ENCODE results near the gene FAM174A.
A peak's percentile ranks its signal among the peaks of the same experiment; 100 is the strongest.

FAM174A gene

GRCh38 chr5:100535060-100536005 lies at the start of gene FAM174A:
Gene FAM174A, plus strand, starts transcription at chr5:100535374. Its CDS starts 157 bp downstream, at chr5:100535531.
- DNase-seq (ENCODE audit: low read depth), result peak; percentile 95

- DNase-seq (ENCODE audit: low read depth), result no peak
Measured at GRCh38 chr5:100493996-100494395, 41.2 kb upstream of the FAM174A start.

GRCh38 chr5:100496296-100496695 lies 38.9 kb upstream of the FAM174A start:
- no peak for DNase-seq (ENCODE audit: low read depth)

- no peak for DNase-seq (ENCODE audit: low read depth)
Measured at GRCh38 chr5:100502684-100503083, 32.5 kb upstream of the FAM174A start.

- no peak for DNase-seq (ENCODE audit: low read depth)
Measured at GRCh38 chr5:100505984-100506670, 29.0 kb upstream of the FAM174A start.

- DNase-seq (ENCODE audit: low read depth), result no peak
Measured at GRCh38 chr5:100516285-100516684, 18.9 kb upstream of the FAM174A start.

- DNase-seq (ENCODE audit: low read depth), result no peak
Measured at GRCh38 chr5:100517301-100517974, 17.7 kb upstream of the FAM174A start.

GRCh38 chr5:100518377-100518776 lies 16.8 kb upstream of the FAM174A start:
- no peak for DNase-seq (ENCODE audit: low read depth)

GRCh38 chr5:100519075-100519474 lies 16.1 kb upstream of the FAM174A start:
- DNase-seq (ENCODE audit: low read depth), result no peak

- DNase-seq (ENCODE audit: low read depth), result no peak
Measured at GRCh38 chr5:100520348-100520747, 14.8 kb upstream of the FAM174A start.

GRCh38 chr5:100537946-100538345 lies 2.8 kb downstream of the FAM174A start:
- no peak for DNase-seq (ENCODE audit: low read depth)

- no peak for DNase-seq (ENCODE audit: low read depth)
Measured at GRCh38 chr5:100539519-100539918, 4.3 kb downstream of the FAM174A start.

- DNase-seq (ENCODE audit: low read depth), result no peak
Measured at GRCh38 chr5:100542086-100542485, 6.9 kb downstream of the FAM174A start.

- DNase-seq (ENCODE audit: low read depth), result no peak
Measured at GRCh38 chr5:100546001-100546400, 10.8 kb downstream of the FAM174A start.

GRCh38 chr5:100550531-100551051 lies 15.4 kb downstream of the FAM174A start:
- DNase-seq (ENCODE audit: low read depth), result no peak

- DNase-seq (ENCODE audit: low read depth), result no peak
Measured at GRCh38 chr5:100551183-100551582, 16.0 kb downstream of the FAM174A start.

- no peak for DNase-seq (ENCODE audit: low read depth)
Measured at GRCh38 chr5:100553209-100553608, 18.0 kb downstream of the FAM174A start.

- DNase-seq (ENCODE audit: low read depth), result no peak
Measured at GRCh38 chr5:100560860-100561259, 25.7 kb downstream of the FAM174A start.

GRCh38 chr5:100562821-100563220 lies 27.6 kb downstream of the FAM174A start:
- no peak for DNase-seq (ENCODE audit: low read depth)

- DNase-seq (ENCODE audit: low read depth), result no peak
Measured at GRCh38 chr5:100566382-100567141, 31.4 kb downstream of the FAM174A start.

GRCh38 chr5:100574716-100575115 lies 39.5 kb downstream of the FAM174A start:
- DNase-seq (ENCODE audit: low read depth), result no peak

- no peak for DNase-seq (ENCODE audit: low read depth)
Measured at GRCh38 chr5:100575815-100576214, 40.6 kb downstream of the FAM174A start.

Data from stimulated activated CD8-positive, alpha-beta memory T cell treated with anti-CD3 and anti-CD28 coated beads, Interleukin-12 subunit alpha, Interleukin-12 subunit beta, amount 100 ng/mL, for 1 hour (primary cell).